K562 (cell line): ENCODE data around the gene OMA1. TPM values are rescaled to one million over a fixed set of nuclear protein-coding genes. Genes with fewer than 3 reads are reported as not detected.

Experiments used
- MAFF ChIP-seq: IDR thresholded peaks from 2 replicates; pipeline ENCODE4 v1.6.1; 2012; ENCODE audit warnings: low read length, improper control_type of control experiment
- SUPT5H ChIP-seq: fragments of 450-650 bp; IDR thresholded peaks from 2 replicates; pipeline ENCODE4 v1.6.1; 2016
- ZBTB7A ChIP-seq: IDR thresholded peaks from 2 replicates; pipeline ENCODE4 v1.6.1; 2011; ENCODE audit warnings: low read depth, mild to moderate bottlenecking, low read length, moderate library complexity, borderline replicate concordance; ENCODE audit not compliant: control insufficient read depth
- ZNF124 ChIP-seq: sonication (generic); formaldehyde crosslinking; IDR thresholded peaks from 2 replicates; pipeline ENCODE4 v1.8.1; 2022; ENCODE audit warnings: missing genetic modification reagents
- ZNF282 ChIP-seq: sonication (generic); formaldehyde crosslinking; IDR thresholded peaks from 2 replicates; pipeline ENCODE4 v1.8.1; 2023; ENCODE audit warnings: missing genetic modification reagents
- ZNF76 ChIP-seq: fragments of 250-450 bp; sonication (Bioruptor Pico); IDR thresholded peaks from 2 replicates; pipeline ENCODE4 v1.4.0; 2020; ENCODE audit warnings: mild to moderate bottlenecking, moderate library complexity, borderline replicate concordance
- polyA plus RNA-seq, 8 experiments: library from polyadenylated mRNA; depleted of rRNA in 4 of 8; stranded (reverse) in 5 of 8; unstranded in 3 of 8; fragments of >200 nt; fragmentation: Nextera tagmentation in 2 of 8; fragmentation: Illumina TruSeq in 1 of 8; extraction: Ambion mirVana in 2 of 8; extraction: Trizol in 1 of 8; gene quantifications; 2 replicates each; pipeline versions ENCODE4 v1.2.1 to v1.2.3, GENCODE V29; 2011 to 2014; ENCODE audit warnings: inconsistent platforms in 1 of 8, missing spikeins in 1 of 8
- total RNA-seq, 7 experiments: library from RNA; depleted of rRNA in 6 of 7; stranded (reverse); fragments of >200 nt in 6 of 7; fragmentation: Illumina TruSeq in 2 of 7; extraction: Trizol in 2 of 7; gene quantifications; 2 replicates each; pipeline versions ENCODE4 v1.2.1 to v1.2.3, GENCODE V29; 2011 to 2021; ENCODE audit warnings: low replicate concordance in 1 of 7
- TF ChIP-seq, protein P1 (sequence below): fragments of 200-800 bp; sonication (Bioruptor generic); IDR thresholded peaks from 2 replicates; pipeline ENCODE4 v1.6.1; 2016; ENCODE audit warnings: missing genetic modification characterization, missing compliant biosample characterization
- TF ChIP-seq, protein P2 (sequence below), 2 experiments: fragments of 250-450 bp in 1 of 2; fragments of 450-650 bp in 1 of 2; sonication (Bioruptor Pico) in 1 of 2; IDR thresholded peaks; 2 replicates each; pipeline versions ENCODE4 v1.6.1 to v1.8.0; 2016 to 2021; ENCODE audit warnings: mild to moderate bottlenecking in 2 of 2, moderate library complexity in 2 of 2, missing compliant biosample characterization in 1 of 2, missing genetic modification characterization in 1 of 2

Gene OMA1
- total and polyA plus RNA-seq, 9 of the 15 experiments (the other 6 are each of a cell fraction or from before 2014, with no cell fraction given) = 16.6 to 51.5 (median 33.5) TPM

- TF ChIP-seq, protein P1, sequence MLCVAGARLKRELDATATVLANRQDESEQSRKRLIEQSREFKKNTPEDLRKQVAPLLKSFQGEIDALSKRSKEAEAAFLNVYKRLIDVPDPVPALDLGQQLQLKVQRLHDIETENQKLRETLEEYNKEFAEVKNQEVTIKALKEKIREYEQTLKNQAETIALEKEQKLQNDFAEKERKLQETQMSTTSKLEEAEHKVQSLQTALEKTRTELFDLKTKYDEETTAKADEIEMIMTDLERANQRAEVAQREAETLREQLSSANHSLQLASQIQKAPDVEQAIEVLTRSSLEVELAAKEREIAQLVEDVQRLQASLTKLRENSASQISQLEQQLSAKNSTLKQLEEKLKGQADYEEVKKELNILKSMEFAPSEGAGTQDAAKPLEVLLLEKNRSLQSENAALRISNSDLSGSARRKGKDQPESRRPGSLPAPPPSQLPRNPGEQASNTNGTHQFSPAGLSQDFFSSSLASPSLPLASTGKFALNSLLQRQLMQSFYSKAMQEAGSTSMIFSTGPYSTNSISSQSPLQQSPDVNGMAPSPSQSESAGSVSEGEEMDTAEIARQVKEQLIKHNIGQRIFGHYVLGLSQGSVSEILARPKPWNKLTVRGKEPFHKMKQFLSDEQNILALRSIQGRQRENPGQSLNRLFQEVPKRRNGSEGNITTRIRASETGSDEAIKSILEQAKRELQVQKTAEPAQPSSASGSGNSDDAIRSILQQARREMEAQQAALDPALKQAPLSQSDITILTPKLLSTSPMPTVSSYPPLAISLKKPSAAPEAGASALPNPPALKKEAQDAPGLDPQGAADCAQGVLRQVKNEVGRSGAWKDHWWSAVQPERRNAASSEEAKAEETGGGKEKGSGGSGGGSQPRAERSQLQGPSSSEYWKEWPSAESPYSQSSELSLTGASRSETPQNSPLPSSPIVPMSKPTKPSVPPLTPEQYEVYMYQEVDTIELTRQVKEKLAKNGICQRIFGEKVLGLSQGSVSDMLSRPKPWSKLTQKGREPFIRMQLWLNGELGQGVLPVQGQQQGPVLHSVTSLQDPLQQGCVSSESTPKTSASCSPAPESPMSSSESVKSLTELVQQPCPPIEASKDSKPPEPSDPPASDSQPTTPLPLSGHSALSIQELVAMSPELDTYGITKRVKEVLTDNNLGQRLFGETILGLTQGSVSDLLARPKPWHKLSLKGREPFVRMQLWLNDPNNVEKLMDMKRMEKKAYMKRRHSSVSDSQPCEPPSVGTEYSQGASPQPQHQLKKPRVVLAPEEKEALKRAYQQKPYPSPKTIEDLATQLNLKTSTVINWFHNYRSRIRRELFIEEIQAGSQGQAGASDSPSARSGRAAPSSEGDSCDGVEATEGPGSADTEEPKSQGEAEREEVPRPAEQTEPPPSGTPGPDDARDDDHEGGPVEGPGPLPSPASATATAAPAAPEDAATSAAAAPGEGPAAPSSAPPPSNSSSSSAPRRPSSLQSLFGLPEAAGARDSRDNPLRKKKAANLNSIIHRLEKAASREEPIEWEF (CRISPR knock-in tag) = no peak
- no peak for TF ChIP-seq MAFF
- TF ChIP-seq ZNF282 = no peak
- TF ChIP-seq ZBTB7A = no peak
- no peak for TF ChIP-seq ZNF124
- TF ChIP-seq SUPT5H = no peak
- no peak for TF ChIP-seq ZNF76 (CRISPR knock-in tag)
- TF ChIP-seq, protein P2, sequence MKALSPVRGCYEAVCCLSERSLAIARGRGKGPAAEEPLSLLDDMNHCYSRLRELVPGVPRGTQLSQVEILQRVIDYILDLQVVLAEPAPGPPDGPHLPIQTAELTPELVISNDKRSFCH (CRISPR knock-in tag; IDR thresholded peaks at IDR 0.05) = no peak
- TF ChIP-seq, protein P2 (tag; IDR thresholded peaks at IDR 0.05) = no peak
These were observed 44.0 kb downstream of the OMA1 start (continued) for GRCh38 chr1:58502519-58502918.
